Smooth muscle cell of the brain vasculature (primary cell): ENCODE results near the gene TMEM63A.
"Not testable (repeated sequence)": the region's sequence is repeated elsewhere in the genome, so short reads cannot be mapped to it uniquely, and the experiment has no call there.

ENCODE experiments used
- DNase-seq: peaks from one replicate; pipeline ENCODE4 v3.0.0-alpha.2; 2012; ENCODE audit warnings: low read depth, low spot score

TMEM63A gene

GRCh38 chr1:225796097-225796496 lies 86.1 kb downstream of the TMEM63A start:
- not testable (repeated sequence) for DNase-seq
